Muscle layer of duodenum (tissue), 2 donors: Measurements from ENCODE around the gene GLRX5.
A peak's percentile ranks its signal among the peaks of the same experiment; 100 is the strongest.

ENCODE experiments used
- H3K27ac ChIP-seq: one replicate; pipeline ENCODE4 v1.7.0; 2013; ENCODE audit warnings: mild to moderate bottlenecking, low read length
- H3K27me3 ChIP-seq: one replicate; pipeline ENCODE4 v1.7.0; 2013; ENCODE audit warnings: low read depth, mild to moderate bottlenecking, control low read depth, low read length
- H3K36me3 ChIP-seq, 2 donors: one replicate each; pipeline ENCODE4 v1.7.0; 2013; ENCODE audit warnings: low read length in 2 of 2, control low read depth in 1 of 2, mild to moderate bottlenecking in 1 of 2; ENCODE audit not compliant: insufficient read depth in 2 of 2, control insufficient read depth in 1 of 2
- H3K4me1 ChIP-seq, 2 donors: one replicate each; pipeline ENCODE4 v1.7.0; 2013; ENCODE audit warnings: low read length in 2 of 2, mild to moderate bottlenecking in 2 of 2, control low read depth in 1 of 2, moderate library complexity in 1 of 2; ENCODE audit not compliant: insufficient read depth in 2 of 2, control insufficient read depth in 1 of 2
- H3K4me3 ChIP-seq, 2 donors: one replicate each; pipeline ENCODE4 v1.7.0; 2013; ENCODE audit warnings: low read length in 2 of 2, low read depth in 1 of 2, mild to moderate bottlenecking in 1 of 2
- H3K9me3 ChIP-seq, 2 donors: one replicate each; pipeline ENCODE4 v1.7.0; 2013; ENCODE audit warnings: low read length in 2 of 2, control low read depth in 1 of 2, mild to moderate bottlenecking in 1 of 2; ENCODE audit not compliant: control insufficient read depth in 1 of 2
- donor health status: healthy.

Gene GLRX5

GRCh38 chr14:95534299-95535225, at the start of gene GLRX5:
Gene GLRX5, plus strand, starts transcription at chr14:95535050. Its CDS starts 40 bp downstream, at chr14:95535090.
- H3K27me3 ChIP-seq: no peaks in the 10 kb centered on the region
- peaks cover 16 to 50% of the 10 kb centered on the region in 2 donors for H3K4me1 ChIP-seq
- H3K4me3 ChIP-seq: peak within 1 kb of the TSS; percentile 85 to 90
- peak within 1 kb of the TSS; percentile 70 for H3K27ac ChIP-seq
- no peaks in the 10 kb centered on the region for H3K36me3 ChIP-seq
- H3K9me3 ChIP-seq: no peaks in the 10 kb centered on the region

- no peaks in the 10 kb centered on the region for H3K9me3 ChIP-seq
- H3K4me1 ChIP-seq: peaks cover 14 to 21% of the 10 kb centered on the region in 2 donors
- H3K36me3 ChIP-seq: no peaks in the 10 kb centered on the region
- H3K27me3 ChIP-seq: no peaks in the 10 kb centered on the region
- no peak overlapping the region for H3K27ac ChIP-seq
- no peak overlapping the region for H3K4me3 ChIP-seq
Measured at GRCh38 chr14:95485222-95485819, 49.5 kb upstream of the GLRX5 start.

- Histone ChIP-seq H3K4me3 (no peak overlapping the region), H3K27ac (no peak overlapping the region), H3K4me1 (peaks cover 18 to 28% of the 10 kb centered on the region in 2 donors), H3K36me3 (no peaks in the 10 kb centered on the region), H3K27me3 (no peaks in the 10 kb centered on the region), H3K9me3 (no peaks in the 10 kb centered on the region)
Measured at GRCh38 chr14:95486875-95487668, 47.8 kb upstream of the GLRX5 start.

- Histone ChIP-seq H3K27ac (no peak overlapping the region), H3K4me3 (no peak overlapping the region), H3K27me3 (no peaks in the 10 kb centered on the region), H3K36me3 (no peaks in the 10 kb centered on the region), H3K9me3 (no peaks in the 10 kb centered on the region), H3K4me1 (peaks cover 18 to 28% of the 10 kb centered on the region in 2 donors)
Measured at GRCh38 chr14:95487669-95488084, 47.2 kb upstream of the GLRX5 start.

- H3K36me3 ChIP-seq: no peaks in the 10 kb centered on the region
- no peak overlapping the region for H3K27ac ChIP-seq
- H3K4me3 ChIP-seq: no peak overlapping the region
- no peaks in the 10 kb centered on the region for H3K9me3 ChIP-seq
- no peaks in the 10 kb centered on the region for H3K27me3 ChIP-seq
- peaks cover 14 to 22% of the 10 kb centered on the region in 2 donors for H3K4me1 ChIP-seq
Measured at GRCh38 chr14:95488376-95489213, 46.3 kb upstream of the GLRX5 start.

- H3K27ac ChIP-seq: no peak overlapping the region
- H3K9me3 ChIP-seq: no peaks in the 10 kb centered on the region
- H3K27me3 ChIP-seq: no peaks in the 10 kb centered on the region
- H3K4me1 ChIP-seq: peaks cover 5 to 13% of the 10 kb centered on the region in 2 donors
- H3K4me3 ChIP-seq: no peak overlapping the region
- no peaks in the 10 kb centered on the region for H3K36me3 ChIP-seq
Measured at GRCh38 chr14:95489214-95490137, 45.4 kb upstream of the GLRX5 start.

- Histone ChIP-seq H3K9me3 (no peaks in the 10 kb centered on the region), H3K36me3 (no peaks in the 10 kb centered on the region), H3K27ac (no peak overlapping the region), H3K4me1 (peaks cover 5 to 11% of the 10 kb centered on the region in 2 donors), H3K4me3 (no peak overlapping the region), H3K27me3 (no peaks in the 10 kb centered on the region)
Measured at GRCh38 chr14:95490138-95490509, 44.7 kb upstream of the GLRX5 start.

- Histone ChIP-seq H3K4me1 (peaks cover 8 to 18% of the 10 kb centered on the region in 2 donors), H3K27me3 (no peaks in the 10 kb centered on the region), H3K27ac (no peak overlapping the region), H3K36me3 (no peaks in the 10 kb centered on the region), H3K9me3 (no peaks in the 10 kb centered on the region), H3K4me3 (no peak overlapping the region)
Measured at GRCh38 chr14:95490727-95491451, 44.0 kb upstream of the GLRX5 start.

GRCh38 chr14:95491936-95492608, 42.8 kb upstream of the GLRX5 start:
- H3K4me1 ChIP-seq: peaks cover 20 to 30% of the 10 kb centered on the region in 2 donors
- H3K27ac ChIP-seq: no peak overlapping the region
- no peaks in the 10 kb centered on the region for H3K36me3 ChIP-seq
- no peaks in the 10 kb centered on the region for H3K9me3 ChIP-seq
- H3K27me3 ChIP-seq: no peaks in the 10 kb centered on the region
- H3K4me3 ChIP-seq: no peak overlapping the region
